GM19372 (cell line): ENCODE results near the gene MYO5A.

Experiments used
- ATAC-seq: cut with Tn5 transposase; IDR thresholded peaks from one replicate; pipeline ENCODE4 v1.9.1; 2021; ENCODE audit warnings: mild to moderate bottlenecking, low read depth, moderate library complexity; ENCODE audit not compliant: unreplicated experiment

Gene MYO5A

GRCh38 chr15:52379395-52380106 lies 149.1 kb downstream of the MYO5A start:
- peak; percentile 49 for ATAC-seq

DNA sequence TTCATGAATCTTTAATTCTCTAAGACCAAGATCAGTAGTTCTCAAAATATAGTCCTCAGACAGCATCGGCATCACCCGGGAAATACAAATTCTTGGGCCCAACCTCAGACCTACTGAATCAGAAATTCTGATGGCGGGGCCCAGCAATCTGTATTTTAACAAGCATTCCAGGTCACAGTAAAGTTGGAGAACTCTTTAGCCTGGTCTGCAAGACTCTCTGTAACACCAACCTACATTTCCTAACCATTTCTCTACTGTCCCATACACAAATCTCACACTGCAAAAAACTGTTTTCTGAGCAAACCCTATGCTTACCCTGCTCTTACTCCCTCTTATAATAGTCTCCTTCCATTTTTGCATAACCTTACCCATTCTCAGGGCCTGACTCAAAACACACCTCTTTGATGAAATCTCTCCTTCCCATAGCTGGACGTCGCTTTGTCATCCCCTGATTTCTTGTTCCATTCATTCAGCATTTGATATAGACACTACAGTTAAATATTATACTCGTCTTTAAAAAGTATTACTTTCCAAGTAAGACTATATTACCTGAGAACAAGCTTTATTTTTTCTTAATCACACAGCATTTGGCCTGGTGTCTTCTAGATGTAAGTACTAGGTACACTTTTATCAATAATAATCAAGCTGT lies 149.8 kb downstream of the MYO5A start:
- peak; percentile 46 for ATAC-seq

- ATAC-seq = peak; percentile 74
Measured at GRCh38 chr15:52370010-52370409, 158.7 kb downstream of the MYO5A start.

GRCh38 chr15:52369455-52369854 lies 159.2 kb downstream of the MYO5A start:
- no peak for ATAC-seq

GRCh38 chr15:52369030-52369429 lies 159.7 kb downstream of the MYO5A start:
- no peak for ATAC-seq

DNA sequence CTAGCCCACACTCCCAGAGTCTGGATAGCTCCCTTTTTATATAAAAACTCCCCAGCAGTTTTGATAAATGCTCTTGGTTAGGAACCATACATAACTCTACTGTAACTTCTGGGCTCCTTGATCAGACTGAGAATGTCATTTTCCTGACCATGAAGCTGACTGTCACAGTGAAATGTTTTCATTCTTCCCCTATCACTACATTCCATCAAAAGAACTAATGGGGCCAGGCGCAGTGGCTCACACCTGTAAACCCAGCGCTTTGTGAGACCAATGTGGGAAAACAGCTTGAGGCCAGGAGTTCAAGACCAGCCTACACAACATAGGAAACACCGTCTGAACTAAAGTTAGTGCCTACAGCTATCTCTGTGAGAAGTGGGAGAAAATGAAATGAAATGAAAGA lies 160.3 kb downstream of the MYO5A start:
- no peak for ATAC-seq

GRCh38 chr15:52362497-52362896 lies 166.2 kb downstream of the MYO5A start:
- ATAC-seq = no peak

- ATAC-seq = no peak
Measured at GRCh38 chr15:52361975-52362494, 166.6 kb downstream of the MYO5A start.

GRCh38 chr15:52361494-52361893 lies 167.2 kb downstream of the MYO5A start:
- no peak for ATAC-seq

- no peak for ATAC-seq
Measured at GRCh38 chr15:52360229-52361203, 168.2 kb downstream of the MYO5A start.

DNA sequence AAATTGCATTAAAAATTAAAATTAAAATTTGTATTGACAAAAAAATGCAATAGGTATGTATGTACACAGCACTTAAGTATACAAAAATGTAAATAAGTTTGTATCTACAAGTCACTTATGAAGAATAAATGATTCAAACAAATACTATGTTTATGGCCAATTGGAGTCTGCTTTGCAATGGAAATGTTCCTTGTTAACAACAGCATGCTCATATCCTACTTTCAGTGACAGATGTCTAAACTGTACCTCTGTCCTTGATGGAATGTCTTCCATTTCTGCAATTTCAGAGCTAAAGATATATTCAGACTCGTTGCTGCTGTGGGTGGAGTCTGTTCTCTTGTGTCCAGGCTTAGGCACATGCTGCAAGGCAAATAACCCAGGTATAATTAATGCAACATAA lies 169.0 kb downstream of the MYO5A start:
- ATAC-seq = no peak

GRCh38 chr15:52357949-52358348 lies 170.7 kb downstream of the MYO5A start:
- ATAC-seq = no peak

- no peak for ATAC-seq
Measured at GRCh38 chr15:52352086-52352485, 176.6 kb downstream of the MYO5A start.

GRCh38 chr15:52351206-52351908 lies 177.3 kb downstream of the MYO5A start:
- no peak for ATAC-seq

DNA sequence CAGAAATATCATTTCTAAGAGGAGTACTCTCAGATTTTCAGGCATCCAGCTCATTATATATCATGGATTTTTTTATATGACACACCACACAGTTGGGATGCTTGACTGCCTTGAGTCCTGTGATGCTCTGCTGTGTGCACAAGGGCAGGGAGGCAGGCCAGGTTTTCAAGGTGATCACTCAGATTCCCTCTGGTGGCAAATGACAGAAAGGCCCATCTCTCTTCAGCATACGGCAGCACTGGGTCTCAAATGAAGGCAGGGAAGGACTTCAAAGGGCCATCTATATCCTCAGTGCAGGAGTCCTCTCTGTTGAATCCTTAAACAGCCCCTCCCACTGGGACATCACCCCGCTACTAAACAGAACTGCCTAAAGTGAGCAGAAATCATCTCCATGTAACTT lies 178.3 kb downstream of the MYO5A start:
- no peak for ATAC-seq

- ATAC-seq = no peak
Measured at GRCh38 chr15:52349052-52349700, 179.5 kb downstream of the MYO5A start.

DNA sequence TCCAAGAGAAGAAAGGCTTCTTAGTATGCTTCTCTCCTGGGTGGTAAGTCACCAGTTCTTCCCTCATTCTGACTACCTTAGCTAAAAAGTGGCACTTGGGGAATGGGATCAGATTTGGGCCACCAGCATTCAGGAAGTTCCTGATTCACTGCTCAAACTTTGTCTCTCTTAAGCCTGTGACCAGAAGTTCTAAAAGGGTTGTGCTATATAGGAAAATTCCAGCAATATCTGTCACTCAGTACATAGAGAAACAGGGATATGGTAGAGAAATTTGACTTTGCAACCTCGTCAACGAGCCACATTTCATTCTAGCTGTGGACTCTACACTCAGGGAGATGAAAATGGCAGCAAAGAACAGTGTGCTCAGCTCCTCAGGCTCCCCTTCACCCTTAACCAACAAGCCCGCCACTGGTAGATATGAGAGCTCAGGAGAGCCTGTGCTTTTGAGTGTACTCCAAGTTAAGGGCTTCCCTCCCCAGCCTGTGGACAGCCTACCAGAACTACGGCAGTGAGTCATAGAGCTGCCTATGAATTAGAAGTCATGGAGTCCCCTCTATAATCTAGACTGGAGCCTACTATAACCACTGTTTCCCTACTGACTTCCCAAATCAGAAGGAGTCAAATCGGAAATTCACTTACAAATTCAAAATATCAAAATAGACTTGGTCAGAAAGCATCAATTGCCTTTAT lies 180.5 kb downstream of the MYO5A start:
- no peak for ATAC-seq

DNA sequence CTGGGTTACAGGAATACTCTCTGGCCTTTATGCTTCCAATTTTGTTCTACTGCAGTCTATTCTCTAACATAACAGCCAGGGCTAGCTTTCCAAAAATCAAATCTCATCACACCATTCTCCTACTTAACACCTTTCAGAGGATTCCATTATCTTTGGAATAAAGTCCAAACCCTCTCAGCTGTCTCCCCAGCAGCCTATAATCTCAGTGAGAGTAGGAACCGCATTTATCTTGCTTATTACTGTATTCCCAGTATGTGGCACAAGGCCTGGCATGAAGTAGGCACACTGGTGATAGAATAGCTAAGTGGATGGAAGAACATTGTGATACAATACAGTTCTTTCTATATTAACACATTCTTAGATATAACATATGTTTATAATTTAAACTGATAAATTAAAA lies 184.1 kb downstream of the MYO5A start:
- no peak for ATAC-seq

DNA sequence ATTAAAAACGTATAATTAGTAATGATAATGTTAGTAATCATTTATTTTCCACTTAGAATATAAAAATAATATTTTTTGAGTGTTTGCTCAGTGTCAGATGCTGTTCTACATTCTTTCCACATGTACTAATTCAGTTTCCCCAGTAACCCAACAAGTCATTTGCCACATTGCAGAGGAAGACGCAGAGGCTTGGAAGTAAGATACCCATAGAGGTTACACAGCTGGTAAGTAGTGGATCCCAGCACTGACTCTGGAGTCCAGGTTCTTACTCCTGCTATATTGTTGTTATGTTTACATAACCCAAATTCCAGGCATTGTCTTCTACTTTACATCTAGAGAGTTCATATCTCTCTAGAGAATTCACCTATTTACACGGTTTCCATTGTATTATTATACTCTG lies 184.8 kb downstream of the MYO5A start:
- ATAC-seq = no peak
